ENCODE data around the gene CPSF7.

Gene CPSF7

DNA sequence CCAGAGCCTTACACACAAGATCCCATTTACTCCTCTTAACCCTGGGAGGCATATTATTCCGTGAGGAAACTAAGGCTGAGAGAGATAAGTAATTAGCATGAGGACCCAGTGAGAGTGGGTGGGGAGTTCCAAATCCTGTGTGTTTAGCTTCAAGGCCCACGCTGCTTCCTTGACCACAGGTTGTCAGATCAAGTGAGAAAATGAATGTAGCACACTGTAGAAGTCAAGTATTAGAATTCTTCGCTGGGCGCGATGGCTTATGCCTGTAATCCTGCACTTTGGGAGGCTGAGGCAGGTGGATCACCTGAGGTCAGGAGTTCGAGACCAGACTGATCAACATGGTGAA is 71.9 kb downstream of the CPSF7 start:
- H3K4me3 ChIP-seq = no peak overlapping the region
- DNase-seq (ENCODE audit: low spot score) = no peak
- TF ChIP-seq, protein P1, sequence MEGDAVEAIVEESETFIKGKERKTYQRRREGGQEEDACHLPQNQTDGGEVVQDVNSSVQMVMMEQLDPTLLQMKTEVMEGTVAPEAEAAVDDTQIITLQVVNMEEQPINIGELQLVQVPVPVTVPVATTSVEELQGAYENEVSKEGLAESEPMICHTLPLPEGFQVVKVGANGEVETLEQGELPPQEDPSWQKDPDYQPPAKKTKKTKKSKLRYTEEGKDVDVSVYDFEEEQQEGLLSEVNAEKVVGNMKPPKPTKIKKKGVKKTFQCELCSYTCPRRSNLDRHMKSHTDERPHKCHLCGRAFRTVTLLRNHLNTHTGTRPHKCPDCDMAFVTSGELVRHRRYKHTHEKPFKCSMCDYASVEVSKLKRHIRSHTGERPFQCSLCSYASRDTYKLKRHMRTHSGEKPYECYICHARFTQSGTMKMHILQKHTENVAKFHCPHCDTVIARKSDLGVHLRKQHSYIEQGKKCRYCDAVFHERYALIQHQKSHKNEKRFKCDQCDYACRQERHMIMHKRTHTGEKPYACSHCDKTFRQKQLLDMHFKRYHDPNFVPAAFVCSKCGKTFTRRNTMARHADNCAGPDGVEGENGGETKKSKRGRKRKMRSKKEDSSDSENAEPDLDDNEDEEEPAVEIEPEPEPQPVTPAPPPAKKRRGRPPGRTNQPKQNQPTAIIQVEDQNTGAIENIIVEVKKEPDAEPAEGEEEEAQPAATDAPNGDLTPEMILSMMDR (IDR thresholded peaks at IDR 0.05) = no peak
- no peak overlapping the region for H3K27ac ChIP-seq

DNA sequence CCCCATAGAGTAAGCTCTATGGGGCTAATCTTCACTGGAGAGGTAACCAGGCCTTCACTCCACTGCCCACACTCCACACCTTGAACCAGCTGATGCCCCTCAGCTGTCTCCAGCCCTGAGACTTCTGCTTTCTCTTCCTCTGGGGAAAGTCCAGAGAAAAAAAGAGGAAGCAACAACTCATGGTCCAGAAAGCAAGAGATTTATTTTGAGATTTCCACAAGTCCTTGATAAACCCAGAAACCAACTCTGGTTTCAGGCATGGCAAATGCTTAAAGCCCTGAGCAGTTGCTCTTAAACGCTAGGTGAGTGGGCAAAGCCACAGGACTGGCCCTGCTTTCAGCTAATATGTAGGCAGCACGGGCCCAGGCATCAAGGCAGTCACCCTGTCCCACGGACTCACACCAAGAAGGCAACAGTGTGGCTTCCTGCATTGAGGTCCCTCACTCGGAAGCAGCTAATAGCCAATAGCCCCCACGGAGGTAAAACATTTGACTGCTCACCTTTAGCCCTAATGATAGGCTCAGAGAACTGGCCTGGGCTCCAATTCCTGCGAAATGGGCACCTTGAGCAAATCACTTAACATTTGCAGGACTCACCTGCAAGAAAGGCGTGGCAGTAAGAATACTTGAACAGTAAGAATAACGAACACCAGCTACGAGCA is 72.4 kb downstream of the CPSF7 start:
- Histone ChIP-seq H3K4me3 (no peak overlapping the region), H3K27ac (peak overlapping the region in 1 of 2 donors; percentile 41)
- TF ChIP-seq, protein P1 (IDR thresholded peaks at IDR 0.05) = no peak
- no peak for DNase-seq (ENCODE audit: low spot score)

- Histone ChIP-seq H3K4me3 (no peak overlapping the region), H3K27ac (no peak overlapping the region)
- TF ChIP-seq, protein P1 (IDR thresholded peaks at IDR 0.05) = no peak
- no peak for DNase-seq (ENCODE audit: low spot score)
Observed at GRCh38 chr11:61356706-61357105, 73.1 kb downstream of the CPSF7 start.

GRCh38 chr11:61354208-61354607 is 75.6 kb downstream of the CPSF7 start:
- Histone ChIP-seq H3K27ac (no peak overlapping the region), H3K4me3 (no peak overlapping the region)
- no peak for DNase-seq (ENCODE audit: low spot score)
- TF ChIP-seq, protein P1 (IDR thresholded peaks at IDR 0.05) = no peak

DNA sequence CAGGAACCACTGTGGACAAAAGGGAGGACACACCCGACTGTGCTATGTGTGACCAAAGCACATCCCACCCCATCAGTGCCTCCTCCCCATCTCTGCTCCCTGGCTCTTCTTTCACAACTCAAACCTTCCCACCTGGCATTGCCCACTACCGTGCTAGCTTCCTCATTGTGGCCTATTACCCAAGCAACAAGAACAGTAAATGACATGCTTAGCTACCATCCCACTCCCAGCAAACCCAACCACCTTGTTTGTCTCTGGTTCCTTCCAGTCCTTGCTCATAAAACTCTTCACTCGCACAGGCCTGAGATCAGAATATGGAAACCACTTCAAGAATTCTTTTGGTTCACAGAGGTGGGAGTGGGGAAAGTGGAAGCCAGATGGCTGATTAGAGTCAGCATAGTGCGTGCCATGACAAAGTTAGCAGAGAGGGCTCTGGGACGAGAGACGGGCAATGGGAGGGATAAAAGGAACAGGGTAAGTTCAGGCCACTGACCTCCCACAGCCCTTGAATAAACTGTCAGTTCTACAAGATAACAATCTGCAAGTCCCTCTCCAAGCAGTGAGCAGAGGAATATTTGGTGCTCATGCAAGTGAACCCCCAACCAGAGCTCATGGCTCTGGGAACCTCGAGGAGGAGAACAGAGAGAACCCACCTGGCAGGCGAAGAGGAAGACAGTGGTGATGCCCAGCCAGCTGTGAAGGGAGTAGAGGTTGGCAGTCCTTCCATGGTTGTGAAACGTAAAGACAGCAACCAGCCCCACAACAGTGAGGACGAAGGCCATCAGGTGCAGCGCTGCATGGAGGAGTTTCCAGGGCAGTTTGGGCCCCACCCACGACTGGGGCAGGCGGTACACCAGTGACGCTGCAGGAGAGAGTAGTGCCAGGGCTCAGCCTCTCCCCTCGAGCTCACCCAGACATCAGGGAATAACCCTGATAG is 76.4 kb downstream of the CPSF7 start:
- DNase-seq (ENCODE audit: low spot score) = no peak
- Histone ChIP-seq H3K27ac (no peak overlapping the region), H3K4me3 (no peak overlapping the region)
- TF ChIP-seq, protein P1 (IDR thresholded peaks at IDR 0.05) = no peak

All from coronary artery (tissue), 2 donors.